Astrocyte (in vitro differentiated cells and primary cell): Measurements from ENCODE around the gene ASPSCR1. TPM values are rescaled to one million over a fixed set of nuclear protein-coding genes. Genes with fewer than 3 reads are reported as not detected.

Experiments used
- DNase-seq: peaks from one replicate; pipeline ENCODE4 v3.0.0-alpha.2; 2010; ENCODE audit warnings: low read depth
- FAIRE-seq: peaks from 2 replicates; lab custom pipeline; 2011; peaks lifted over from hg19 to GRCh38; lab: Jason Lieb, UNC
- H2AFZ ChIP-seq: 2 replicates; pipeline ENCODE4 v1.6.0; 2012; ENCODE audit warnings: low read depth, low read length, inconsistent platforms
- H3K27ac ChIP-seq: 2 replicates; pipeline ENCODE4 v1.5.1; 2011; ENCODE audit warnings: low read depth, low read length, inconsistent platforms
- H3K27me3 ChIP-seq: 2 replicates; pipeline ENCODE4 v1.6.0; 2011; ENCODE audit warnings: low read length, inconsistent platforms; ENCODE audit not compliant: insufficient read depth
- H3K36me3 ChIP-seq: 2 replicates; pipeline ENCODE4 v1.5.1; 2011; ENCODE audit warnings: low read length, inconsistent platforms; ENCODE audit not compliant: insufficient read depth
- H3K4me1 ChIP-seq: 2 replicates; pipeline ENCODE4 v1.5.1; 2011; ENCODE audit warnings: low read length, inconsistent platforms; ENCODE audit not compliant: insufficient read depth
- H3K4me2 ChIP-seq: 2 replicates; pipeline ENCODE4 v1.6.0; 2012; ENCODE audit warnings: low read length, inconsistent platforms
- H3K4me3 ChIP-seq: 2 replicates; pipeline ENCODE4 v1.5.1; 2011; ENCODE audit warnings: low read depth, mild to moderate bottlenecking, low read length, inconsistent platforms; ENCODE audit not compliant: insufficient read depth
- H3K79me2 ChIP-seq: 2 replicates; pipeline ENCODE4 v1.6.0; 2012; ENCODE audit warnings: mild to moderate bottlenecking, low read length, inconsistent platforms; ENCODE audit not compliant: insufficient read depth
- H3K9ac ChIP-seq: 2 replicates; pipeline ENCODE4 v1.6.0; 2012; ENCODE audit warnings: mild to moderate bottlenecking, low read length, inconsistent platforms
- H3K9me3 ChIP-seq: 2 replicates; pipeline ENCODE4 v1.5.1; 2012; ENCODE audit warnings: low read depth, mild to moderate bottlenecking, low read length, inconsistent platforms; ENCODE audit not compliant: insufficient read depth
- H4K20me1 ChIP-seq: 2 replicates; pipeline ENCODE4 v1.6.0; 2012; ENCODE audit warnings: low read length, inconsistent platforms; ENCODE audit not compliant: insufficient read depth
- H3K27ac Mint-ChIP-seq: one replicate; pipeline ENCODE4 v1.8.0; 2021; ENCODE audit warnings: mild to moderate bottlenecking, mixed read lengths; ENCODE audit not compliant: unreplicated experiment
- H3K27me3 Mint-ChIP-seq: one replicate; pipeline ENCODE4 v1.8.0; 2021; ENCODE audit warnings: low read depth, mixed read lengths; ENCODE audit not compliant: unreplicated experiment
- H3K36me3 Mint-ChIP-seq: one replicate; pipeline ENCODE4 v1.8.0; 2021; ENCODE audit warnings: low read depth, mixed read lengths; ENCODE audit not compliant: unreplicated experiment
- H3K4me1 Mint-ChIP-seq: one replicate; pipeline ENCODE4 v1.8.0; 2021; ENCODE audit warnings: low read depth, mixed read lengths; ENCODE audit not compliant: unreplicated experiment
- H3K4me3 Mint-ChIP-seq: one replicate; pipeline ENCODE4 v1.8.0; 2021; ENCODE audit warnings: mild to moderate bottlenecking, moderate library complexity, mixed read lengths; ENCODE audit not compliant: unreplicated experiment
- H3K9me3 Mint-ChIP-seq: one replicate; pipeline ENCODE4 v1.8.0; 2021; ENCODE audit warnings: mild to moderate bottlenecking, mixed read lengths; ENCODE audit not compliant: unreplicated experiment
- CTCF ChIP-seq: IDR thresholded peaks from 2 replicates; pipeline ENCODE4 v1.5.1; 2011; ENCODE audit warnings: low read depth, mild to moderate bottlenecking, inconsistent platforms, low read length, moderate library complexity; ENCODE audit not compliant: insufficient read depth
- EZH2 ChIP-seq: IDR thresholded peaks from 2 replicates; pipeline ENCODE4 v1.6.1; 2012; ENCODE audit warnings: mild to moderate bottlenecking, low read length, inconsistent platforms; ENCODE audit not compliant: insufficient read depth
- total RNA-seq: library from RNA; stranded (reverse); gene quantifications from 2 replicates; pipeline ENCODE4 v1.2.1, GENCODE V29; 2021

The ASPSCR1 gene
- total RNA-seq, 1 donor from 2014 or later, result 25.5 TPM

- H3K4me3 ChIP-seq, result no peak overlapping the region
- H3K9ac ChIP-seq, result no peak overlapping the region
- FAIRE-seq (no peak), DNase-seq (no peak)
- no peaks in the 10 kb centered on the region for H3K79me2 ChIP-seq
- no peak overlapping the region for H3K4me3 Mint-ChIP-seq
- no peaks in the 10 kb centered on the region for H3K36me3 ChIP-seq
- peaks cover 32% of the 10 kb centered on the region for H3K27me3 Mint-ChIP-seq
- no peak overlapping the region for H3K4me2 ChIP-seq
- H3K4me1 Mint-ChIP-seq, result peaks cover 3% of the 10 kb centered on the region
- no peak overlapping the region for H2AFZ ChIP-seq
- H3K27ac Mint-ChIP-seq, result no peak overlapping the region
- no peaks in the 10 kb centered on the region for H3K9me3 ChIP-seq
- no peaks in the 10 kb centered on the region for H3K4me1 ChIP-seq
- peaks cover 9% of the 10 kb centered on the region for H3K27me3 ChIP-seq
- TF ChIP-seq CTCF, result no peak
- no peak for TF ChIP-seq EZH2
- no peaks in the 10 kb centered on the region for H3K36me3 Mint-ChIP-seq
- peaks cover 7% of the 10 kb centered on the region for H4K20me1 ChIP-seq
- H3K27ac ChIP-seq, result no peak overlapping the region
- peaks cover 2% of the 10 kb centered on the region for H3K9me3 Mint-ChIP-seq
These were observed 23.0 kb upstream of the ASPSCR1 start for GRCh38 chr17:81954131-81955057.

GRCh38 chr17:81955058-81955681 lies 22.3 kb upstream of the ASPSCR1 start:
- Mint-ChIP-seq H3K27me3 (peaks cover 32% of the 10 kb centered on the region), H3K4me3 (no peak overlapping the region), H3K9me3 (peaks cover 2% of the 10 kb centered on the region), H3K36me3 (no peaks in the 10 kb centered on the region), H3K27ac (no peak overlapping the region), H3K4me1 (peaks cover 3% of the 10 kb centered on the region)
- H3K4me2 ChIP-seq, result no peak overlapping the region
- TF ChIP-seq CTCF, result no peak
- no peak for TF ChIP-seq EZH2
- no peaks in the 10 kb centered on the region for H3K4me1 ChIP-seq
- no peak for FAIRE-seq
- H3K9me3 ChIP-seq, result no peaks in the 10 kb centered on the region
- H3K27ac ChIP-seq, result no peak overlapping the region
- no peaks in the 10 kb centered on the region for H3K79me2 ChIP-seq
- H3K36me3 ChIP-seq, result no peaks in the 10 kb centered on the region
- H3K4me3 ChIP-seq, result no peak overlapping the region
- DNase-seq, result no peak
- peaks cover 7% of the 10 kb centered on the region for H4K20me1 ChIP-seq
- H3K9ac ChIP-seq, result no peak overlapping the region
- peaks cover 12% of the 10 kb centered on the region for H3K27me3 ChIP-seq
- no peak overlapping the region for H2AFZ ChIP-seq
